ENCODE measurements around the gene PDHA1.

The PDHA1 gene

DNA sequence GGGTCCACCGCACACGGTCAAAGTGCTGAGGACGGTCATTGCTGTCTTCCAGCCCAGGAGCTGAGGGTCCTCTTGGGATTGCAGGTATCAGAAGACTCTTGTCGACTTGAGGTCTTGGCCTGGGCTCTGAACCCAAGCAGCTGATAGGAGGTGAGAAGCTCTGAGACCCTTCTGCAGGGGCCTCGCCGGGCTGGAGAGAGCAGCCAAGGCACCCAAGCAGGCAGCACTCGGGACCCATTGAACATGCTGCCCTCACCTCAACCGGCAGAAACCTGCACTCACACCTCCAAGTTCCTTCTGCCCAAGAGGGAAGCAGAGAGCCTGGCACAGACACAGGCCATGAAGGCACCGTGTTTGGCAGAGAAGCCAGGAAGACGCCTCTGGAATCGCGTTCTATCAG is 34.1 kb downstream of the PDHA1 start:
- no peak for DNase-seq

DNA sequence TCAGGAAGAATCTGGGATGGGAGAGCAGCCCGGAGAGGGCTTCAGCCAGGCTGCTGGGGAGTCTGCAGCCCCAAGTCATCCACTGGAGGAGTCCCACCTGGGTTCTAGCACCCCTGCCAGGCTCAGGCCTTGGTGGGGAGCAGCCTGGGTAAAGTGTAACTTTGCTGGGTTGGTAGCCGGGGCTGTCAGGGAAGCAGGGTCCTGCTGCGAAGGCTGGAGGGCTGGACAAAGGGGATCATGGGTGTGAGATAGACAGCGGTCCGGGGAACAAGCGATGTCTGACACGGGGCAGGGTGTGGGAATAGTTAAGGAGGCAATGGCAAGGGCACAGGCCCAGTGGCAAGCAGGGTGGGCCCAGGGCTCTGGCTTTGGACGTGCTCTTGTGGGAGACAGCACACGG is 37.6 kb downstream of the PDHA1 start:
- no peak for DNase-seq

DNA sequence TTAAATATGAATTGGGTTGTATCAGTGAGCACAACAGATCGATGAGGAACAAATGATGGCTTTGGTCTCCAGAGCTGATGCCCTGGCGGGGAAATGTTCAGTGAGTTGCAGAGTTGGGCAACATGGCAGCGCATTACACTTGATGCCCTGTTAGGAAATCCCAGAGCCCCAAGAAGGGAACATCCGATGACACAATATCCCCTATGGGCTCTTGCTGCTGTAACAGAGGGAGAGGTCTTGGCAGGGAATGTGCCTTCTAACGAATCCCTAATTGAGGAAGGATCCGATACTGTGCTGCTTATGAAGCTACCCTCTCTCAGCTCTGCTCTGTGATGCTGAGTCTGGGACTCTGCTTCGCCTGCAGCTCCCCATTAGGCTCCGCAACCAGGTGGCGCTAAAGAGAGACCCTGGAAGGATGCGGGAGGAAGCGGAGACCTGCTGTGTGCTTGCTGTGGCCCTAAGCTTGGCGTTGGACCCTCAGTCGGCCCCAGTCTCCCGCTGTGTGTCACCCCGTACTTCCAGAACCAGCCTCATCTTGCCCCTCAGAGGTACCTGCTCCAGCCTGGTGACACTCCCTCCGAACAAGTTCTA is 38.9 kb downstream of the PDHA1 start:
- DNase-seq, result peak; percentile 27

DNA sequence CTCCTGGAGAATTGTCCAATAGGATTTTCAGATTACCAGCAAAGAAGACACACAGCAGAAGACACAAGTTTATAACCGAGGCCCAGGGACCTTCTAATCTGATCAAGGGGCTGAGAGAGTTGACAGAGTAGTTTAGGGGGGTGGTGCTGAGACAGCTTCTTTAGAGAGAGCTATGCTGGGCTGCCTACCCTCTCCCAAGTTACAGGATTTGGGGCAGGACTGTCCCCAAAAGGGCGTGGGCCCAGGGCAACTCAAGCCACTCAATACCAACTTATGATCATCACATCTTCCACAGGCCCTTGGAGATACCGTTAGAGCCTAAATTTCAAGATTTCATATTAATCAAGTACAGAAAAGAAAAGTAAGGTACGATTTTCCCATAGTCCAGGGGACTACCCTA is 43.0 kb downstream of the PDHA1 start:
- DNase-seq, result no peak

DNA sequence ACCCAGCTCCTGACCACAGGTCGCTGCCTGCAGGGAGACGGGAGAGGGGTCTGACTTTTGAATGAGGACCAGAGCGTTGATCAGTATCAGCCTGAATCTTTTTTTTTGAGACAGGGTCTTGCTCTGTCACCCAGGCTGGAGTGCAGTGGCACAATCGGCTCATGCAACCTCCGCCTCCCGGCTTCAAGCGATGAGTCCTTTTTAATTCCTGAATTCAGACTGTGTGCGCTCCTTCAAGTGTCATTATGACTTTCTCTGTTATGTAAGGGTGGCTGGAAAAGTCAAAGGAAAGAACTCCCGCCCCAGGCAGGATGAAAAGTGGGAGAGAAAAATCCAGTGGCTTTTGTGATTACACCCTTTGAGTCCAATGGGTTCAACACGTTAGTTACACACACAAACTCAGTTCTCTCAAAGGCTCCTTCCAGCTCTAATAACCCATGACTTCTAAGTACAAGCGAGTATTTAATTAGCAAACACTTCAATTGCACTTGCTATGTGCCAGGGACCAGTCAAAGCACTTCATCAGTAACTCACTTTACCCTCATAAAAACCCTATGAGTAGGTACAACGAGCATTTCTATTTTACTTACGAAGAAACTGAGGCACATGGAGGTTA is 44.4 kb downstream of the PDHA1 start:
- DNase-seq, result no peak

DNA sequence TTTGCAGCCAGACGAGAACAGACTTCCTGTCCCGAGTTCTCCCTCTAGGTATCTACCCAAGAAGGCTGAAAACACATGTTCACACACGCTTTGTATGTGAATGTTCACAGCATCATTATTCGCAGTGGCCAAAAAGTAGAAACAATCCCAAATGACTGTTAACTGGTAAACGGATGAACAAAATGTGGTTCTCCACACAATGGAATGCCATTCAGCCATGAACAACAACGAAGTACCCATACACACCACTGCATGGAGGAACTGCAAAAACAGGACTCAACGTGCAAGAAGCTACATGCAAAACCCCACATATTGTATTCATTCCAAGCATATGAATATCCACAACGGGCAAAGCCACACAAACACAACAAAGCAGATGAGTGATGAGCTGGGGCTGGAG is 45.0 kb downstream of the PDHA1 start:
- DNase-seq, result peak; percentile 12

DNA sequence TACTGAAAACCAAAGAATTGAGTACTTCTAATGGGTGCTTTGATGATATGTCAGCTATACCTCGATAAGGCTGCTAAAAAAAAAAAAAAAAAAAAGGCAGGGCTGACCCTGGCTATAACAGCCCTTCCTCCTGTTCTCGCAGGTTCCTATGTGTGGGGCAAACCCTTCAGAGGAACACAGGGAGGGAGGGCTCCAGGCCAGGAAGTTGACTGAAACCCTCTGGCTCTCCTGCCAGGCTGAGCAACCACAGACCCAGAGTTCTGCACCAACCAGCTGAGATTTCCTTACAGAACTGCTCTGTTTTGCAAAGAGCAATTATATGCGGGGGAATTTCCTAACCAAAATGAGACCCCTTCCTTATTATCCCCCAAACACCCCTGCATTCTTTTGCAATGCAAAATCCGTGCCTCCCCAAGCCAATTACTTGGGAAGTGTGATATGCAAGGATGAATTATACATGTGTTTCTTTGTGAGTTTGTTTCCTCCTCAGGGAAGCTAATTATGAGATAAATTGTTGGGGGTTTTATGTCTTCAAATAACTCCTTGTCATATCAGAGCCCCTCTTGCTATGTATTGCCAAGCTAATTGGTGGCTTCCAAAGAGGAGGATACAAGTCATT is 45.6 kb downstream of the PDHA1 start:
- no peak for DNase-seq

DNA sequence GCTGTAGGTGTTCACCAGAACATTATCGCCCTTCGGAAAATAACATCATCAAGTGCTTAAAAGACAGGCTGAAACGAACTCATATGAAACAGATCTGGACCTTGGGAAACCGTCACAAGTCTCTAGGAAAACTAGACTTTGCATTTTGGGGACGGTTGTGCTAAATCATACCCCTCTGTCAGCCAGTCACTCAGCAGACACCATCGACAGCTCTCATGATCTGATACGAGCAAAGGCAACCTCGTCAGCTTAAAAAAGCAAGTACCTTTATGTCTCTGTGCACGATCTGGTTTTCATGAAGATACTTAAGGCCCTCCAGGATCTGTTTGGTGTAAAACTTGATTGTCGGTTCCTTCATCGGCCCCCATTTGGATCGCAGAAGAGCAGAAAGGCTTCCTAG is 48.4 kb downstream of the PDHA1 start:
- no peak for DNase-seq

DNA sequence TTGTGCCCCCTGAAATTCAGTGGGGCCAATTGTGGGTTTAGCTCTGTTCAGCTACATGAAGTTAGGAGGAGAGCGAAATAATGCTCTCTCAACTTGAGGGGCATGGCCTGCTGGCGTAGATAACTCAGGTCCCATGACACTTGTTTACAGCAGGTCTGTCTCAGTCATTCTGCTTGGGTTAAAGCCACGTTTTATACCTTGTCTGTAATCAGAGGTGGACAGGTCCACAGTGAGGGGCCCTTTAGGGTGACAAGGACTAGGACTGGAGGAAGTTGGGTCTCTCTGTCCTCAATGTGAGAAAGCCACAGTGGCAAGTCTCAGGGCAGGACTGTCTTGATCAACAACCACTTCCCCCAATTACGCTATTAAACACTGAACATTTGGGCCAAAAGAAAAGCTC is 49.0 kb downstream of the PDHA1 start:
- DNase-seq, result no peak

DNA sequence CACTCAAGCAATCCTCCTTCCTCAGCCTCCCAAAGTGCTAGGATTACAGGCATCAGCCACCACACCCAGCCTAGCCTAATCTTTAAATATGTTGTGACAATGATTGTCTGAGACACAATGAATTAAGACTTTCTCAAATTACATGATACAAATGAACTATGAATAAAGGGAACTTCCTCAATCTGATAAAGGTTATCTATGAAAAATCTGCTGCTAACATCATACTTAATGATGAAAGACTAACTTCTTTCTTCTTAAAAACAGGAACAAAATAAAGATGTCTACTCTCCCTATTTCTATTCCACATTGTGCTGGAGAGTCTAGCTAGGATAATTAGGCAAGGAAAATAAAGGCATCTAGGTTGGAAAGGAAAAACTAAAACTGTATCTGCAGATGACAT is 60.0 kb downstream of the PDHA1 start:
- DNase-seq, result no peak

DNA sequence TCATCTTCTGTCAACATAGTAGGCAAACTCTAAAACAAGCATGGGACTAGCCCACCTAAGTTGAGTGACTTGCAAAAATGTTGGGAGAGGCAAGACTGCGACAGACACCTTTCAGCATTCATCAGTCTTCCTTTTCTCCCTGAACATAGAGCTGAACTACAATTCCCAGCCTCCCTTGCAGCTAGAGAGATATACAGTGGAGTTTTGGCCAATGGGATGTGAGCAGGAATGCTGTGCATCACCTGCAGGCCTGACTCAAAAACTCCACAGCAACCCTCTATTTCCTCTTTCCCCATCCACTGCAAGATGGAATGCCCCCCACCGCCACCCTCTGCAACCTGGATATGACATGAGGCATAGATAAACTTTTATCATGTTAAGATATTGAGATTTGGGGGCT is 66.5 kb downstream of the PDHA1 start:
- DNase-seq, result no peak

Data from fibroblast of skin of back (primary cell).